ENCODE measurements around the gene METTL25. TPM values are rescaled to one million over a fixed set of nuclear protein-coding genes. Genes with fewer than 3 reads are reported as not detected.

Gene METTL25
- total RNA-seq, 6 donors from 2014 or later: 12.6 to 18.5 (median 14.6) TPM

GRCh38 chr12:82523996-82524395 lies 165.7 kb downstream of the METTL25 start:
- DNase-seq (no peak), ATAC-seq (ENCODE audit: low FRiP score in 2 of 2) (no peak)
- Histone ChIP-seq H3K36me3 (no peaks in the 10 kb centered on the region), H3K27me3 (no peaks in the 10 kb centered on the region), H3K4me3 (no peak overlapping the region), H3K27ac (no peak overlapping the region), H3K4me1 (peaks cover 0 to 5% (median 0%) of the 10 kb centered on the region in 4 donors), H3K9me3 (no peaks in the 10 kb centered on the region)
- no peak for TF ChIP-seq POLR2A (IDR thresholded peaks at IDR 0.05)
- WGBS, 2 donors: 35 to 43% methylated on average over 3 of the region's 3 CpGs

- H3K4me3 ChIP-seq: no peak overlapping the region
- peaks cover 0 to 5% (median 0%) of the 10 kb centered on the region in 4 donors for H3K4me1 ChIP-seq
- no peak overlapping the region for H3K27ac ChIP-seq
- DNase-seq: no peak
- no peaks in the 10 kb centered on the region for H3K9me3 ChIP-seq
- no peak for ATAC-seq (ENCODE audit: low FRiP score in 2 of 2)
- H3K36me3 ChIP-seq: no peaks in the 10 kb centered on the region
- TF ChIP-seq POLR2AphosphoS5 (IDR thresholded peaks at IDR 0.05) (no peak), EP300 (IDR thresholded peaks at IDR 0.05) (no peak), POLR2A (IDR thresholded peaks at IDR 0.05) (no peak), CTCF (IDR thresholded peaks at IDR 0.05) (no peak)
- 67 to 72% methylated on average over 2 of the region's 2 CpGs for WGBS, 2 donors
- no peaks in the 10 kb centered on the region for H3K27me3 ChIP-seq
Measured at GRCh38 chr12:82524641-82525040, 166.3 kb downstream of the METTL25 start.

GRCh38 chr12:82525616-82526015 lies 167.3 kb downstream of the METTL25 start:
- ATAC-seq (ENCODE audit: low FRiP score in 2 of 2) (no peak), DNase-seq (no peak)
- no peaks in the 10 kb centered on the region for H3K36me3 ChIP-seq
- TF ChIP-seq POLR2AphosphoS5 (IDR thresholded peaks at IDR 0.05) (no peak), EP300 (IDR thresholded peaks at IDR 0.05) (no peak), CTCF (IDR thresholded peaks at IDR 0.05) (no peak), POLR2A (IDR thresholded peaks at IDR 0.05) (no peak)
- no peak overlapping the region for H3K4me3 ChIP-seq
- H3K4me1 ChIP-seq: peaks cover 0 to 5% (median 0%) of the 10 kb centered on the region in 4 donors
- WGBS, 2 donors: 89 to 91% methylated on average over 2 of the region's 2 CpGs
- H3K9me3 ChIP-seq: no peaks in the 10 kb centered on the region
- no peaks in the 10 kb centered on the region for H3K27me3 ChIP-seq
- H3K27ac ChIP-seq: no peak overlapping the region

- ATAC-seq (ENCODE audit: low FRiP score in 2 of 2): no peak
- Histone ChIP-seq H3K4me3 (no peak overlapping the region), H3K9me3 (no peaks in the 10 kb centered on the region), H3K36me3 (no peaks in the 10 kb centered on the region), H3K4me1 (peaks cover 0 to 5% (median 0%) of the 10 kb centered on the region in 4 donors), H3K27ac (no peak overlapping the region), H3K27me3 (no peaks in the 10 kb centered on the region)
- WGBS, 2 donors: 7 to 9% methylated on average over 5 of the region's 5 CpGs
- no peak for TF ChIP-seq POLR2AphosphoS5 (IDR thresholded peaks at IDR 0.05)
- peak; percentile 8 to 69 (median 66) for TF ChIP-seq CTCF (IDR thresholded peaks at IDR 0.05)
- TF ChIP-seq POLR2A (IDR thresholded peaks at IDR 0.05): no peak
- TF ChIP-seq EP300 (IDR thresholded peaks at IDR 0.05): no peak
- DNase-seq: no peak
Measured at GRCh38 chr12:82527165-82527780, 168.9 kb downstream of the METTL25 start.

Other genes starting within 250 kb of the METTL25 start
- gene CCDC59, start 142 bp upstream of the METTL25 start, total RNA-seq: 10 to 100 TPM; 23.3 to 76.4 (median 40.8) TPM

All from upper lobe of left lung (tissue), 6 donors.